HG03442 (cell line): ENCODE results near the gene SFXN2.
"Not testable (repeated sequence)": the region's sequence is repeated elsewhere in the genome, so short reads cannot be mapped to it uniquely, and the experiment has no call there.

ENCODE experiments used
- ATAC-seq: cut with Tn5 transposase; IDR thresholded peaks from one replicate; pipeline ENCODE4 v1.9.1; 2021; ENCODE audit warnings: mild to moderate bottlenecking, moderate library complexity; ENCODE audit not compliant: unreplicated experiment

SFXN2 gene

DNA sequence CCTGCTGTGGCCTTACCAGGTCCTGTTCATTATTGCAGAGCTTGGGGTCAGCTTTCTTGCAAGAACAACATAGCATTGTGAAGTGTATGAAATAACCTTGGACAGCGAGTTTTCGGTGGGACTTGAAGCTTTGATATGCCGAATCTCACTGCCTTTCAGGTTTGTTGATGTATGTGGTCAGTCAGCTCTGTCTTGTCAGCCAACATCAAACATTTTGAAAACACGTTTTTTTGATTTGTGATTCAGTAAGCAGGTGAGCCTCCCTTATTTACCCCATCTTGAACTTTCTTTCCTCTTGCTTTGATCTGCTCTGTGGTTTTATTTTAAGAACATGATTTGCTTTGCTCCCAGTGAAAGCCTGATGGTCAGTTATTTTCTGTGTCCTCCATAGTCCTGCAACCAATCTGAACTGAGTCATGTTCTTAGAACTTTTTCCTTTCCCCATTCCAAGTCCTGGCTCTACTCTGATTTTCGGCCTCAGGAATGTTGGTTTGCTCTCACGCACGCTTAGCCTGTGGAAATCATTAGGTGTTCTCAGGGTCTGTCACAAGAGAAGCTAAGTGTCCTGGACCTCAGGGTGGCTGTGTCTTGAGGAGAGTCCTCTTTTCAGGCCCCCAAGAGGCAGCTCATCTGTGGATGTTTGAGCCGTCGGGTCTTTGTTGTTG, 38.0 kb downstream of the SFXN2 start:
- ATAC-seq = no peak

GRCh38 chr10:102752934-102753664, 38.7 kb downstream of the SFXN2 start:
- no peak for ATAC-seq

DNA sequence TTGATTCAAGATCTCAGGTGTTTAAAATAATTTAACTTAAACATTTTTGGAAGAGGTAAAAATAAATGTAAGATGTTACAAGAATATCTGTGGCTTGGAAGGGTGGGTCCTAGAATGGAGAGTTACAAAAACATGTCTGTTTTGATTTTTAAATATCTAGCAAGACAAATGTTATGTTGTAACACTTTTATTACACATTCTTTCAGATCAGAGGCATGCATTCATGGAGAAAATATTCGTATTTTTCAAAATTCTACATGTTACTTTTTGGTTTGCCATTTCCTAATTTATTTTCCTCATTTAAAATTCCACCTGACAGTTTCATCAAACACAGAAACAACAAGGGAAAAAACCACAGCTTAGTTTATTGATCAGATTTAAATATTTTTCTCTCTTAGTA, 39.3 kb downstream of the SFXN2 start:
- no peak for ATAC-seq

GRCh38 chr10:102757323-102757722, 42.9 kb downstream of the SFXN2 start:
- ATAC-seq = no peak

GRCh38 chr10:102758240-102758932, 44.0 kb downstream of the SFXN2 start:
- no peak for ATAC-seq

GRCh38 chr10:102758933-102759262, 44.5 kb downstream of the SFXN2 start:
- not testable (repeated sequence) for ATAC-seq

- ATAC-seq = no peak
Observed at GRCh38 chr10:102759497-102760210, 45.2 kb downstream of the SFXN2 start.

- no peak for ATAC-seq
Observed at GRCh38 chr10:102761981-102762380, 47.5 kb downstream of the SFXN2 start.

- ATAC-seq = no peak
Observed at GRCh38 chr10:102762401-102763015, 48.1 kb downstream of the SFXN2 start.

- no peak for ATAC-seq
Observed at GRCh38 chr10:102763037-102763607, 48.7 kb downstream of the SFXN2 start.

DNA sequence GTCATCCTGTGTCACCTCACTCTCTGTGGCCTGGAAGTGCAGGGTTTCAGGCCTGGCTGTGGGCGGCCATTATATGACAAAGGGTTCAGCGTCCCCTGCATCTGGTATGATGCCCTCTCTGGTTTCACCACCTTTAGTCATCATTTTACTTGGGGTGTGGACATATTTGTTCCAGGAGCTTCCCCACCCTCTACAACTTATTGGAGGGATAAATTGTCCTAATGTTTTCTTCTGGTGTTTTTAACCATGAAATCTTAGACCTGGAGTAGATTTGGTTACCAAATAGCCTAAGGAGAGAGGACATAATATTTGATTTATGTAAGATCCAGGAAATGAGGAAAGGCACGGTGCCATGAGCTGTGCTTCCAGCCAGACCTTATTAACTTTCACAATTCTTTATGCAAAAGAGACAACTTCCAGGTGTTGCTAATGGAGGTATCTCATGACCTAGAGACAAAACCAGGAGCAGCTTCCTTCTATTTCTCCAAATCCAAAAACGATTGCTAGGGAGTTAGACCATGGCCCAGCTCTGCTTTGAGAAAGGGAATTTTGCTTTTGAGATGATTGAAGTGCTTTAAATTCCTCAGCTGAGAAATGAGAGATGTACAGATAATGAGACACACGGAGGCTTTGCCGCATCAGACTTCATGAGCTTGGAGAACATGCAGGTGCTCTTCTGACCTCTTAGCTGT, 50.2 kb downstream of the SFXN2 start:
- ATAC-seq = no peak

DNA sequence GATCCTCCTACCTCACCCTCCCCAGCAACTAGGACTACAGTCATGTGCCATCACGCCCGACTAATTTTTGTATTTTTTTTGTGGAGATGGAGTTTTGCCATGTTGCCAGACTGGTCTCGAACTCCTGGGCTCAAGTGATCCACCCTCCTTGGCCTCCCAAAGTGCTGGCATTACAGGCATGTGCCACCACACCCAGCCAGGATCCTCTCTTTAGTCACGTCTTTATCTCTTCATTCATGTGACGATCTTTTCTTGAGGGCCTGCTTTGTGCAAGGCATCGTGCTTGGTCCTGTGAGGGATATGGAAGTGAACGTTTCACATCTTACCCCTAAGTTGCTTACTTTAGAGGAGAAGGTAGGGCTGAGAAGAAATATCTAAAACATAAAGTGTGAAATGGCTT, 50.9 kb downstream of the SFXN2 start:
- ATAC-seq = no peak

DNA sequence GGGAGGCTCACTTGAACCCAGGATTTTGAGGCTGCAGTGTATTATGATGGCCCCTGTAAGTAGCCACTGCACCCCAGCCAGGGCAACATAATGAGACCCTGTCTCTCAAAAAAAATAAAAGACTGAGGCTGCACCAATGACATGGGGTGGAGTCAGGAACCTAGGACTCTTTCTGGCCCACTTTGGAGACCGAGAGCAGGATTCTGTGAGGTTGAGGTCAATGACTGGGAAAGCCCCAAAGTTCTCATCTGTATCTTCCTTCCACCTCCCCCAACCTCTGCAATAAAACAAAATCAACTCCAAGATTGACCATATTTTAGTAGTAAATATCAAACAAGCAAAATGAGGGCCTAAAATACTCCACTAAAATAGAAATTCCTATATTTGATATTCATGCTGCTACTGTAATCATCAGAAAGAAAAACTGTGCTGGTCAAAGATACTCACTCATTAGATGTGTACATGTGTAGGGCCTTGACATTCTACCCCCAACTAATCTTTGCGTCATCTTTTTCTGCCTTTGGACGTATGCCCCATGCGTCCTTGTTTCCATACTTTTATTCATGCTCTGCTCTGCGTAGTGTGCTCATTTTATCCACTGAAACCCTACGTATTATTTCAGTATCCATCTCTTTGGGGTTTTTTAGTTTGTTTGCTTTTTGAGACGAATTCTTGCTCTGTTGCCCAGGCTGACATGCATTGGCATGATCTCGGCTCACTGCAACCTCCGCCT, 53.2 kb downstream of the SFXN2 start:
- no peak for ATAC-seq

- ATAC-seq = no peak
Observed at GRCh38 chr10:102769375-102770107, 55.1 kb downstream of the SFXN2 start.

GRCh38 chr10:102770108-102770482, 55.7 kb downstream of the SFXN2 start:
- ATAC-seq = no peak

DNA sequence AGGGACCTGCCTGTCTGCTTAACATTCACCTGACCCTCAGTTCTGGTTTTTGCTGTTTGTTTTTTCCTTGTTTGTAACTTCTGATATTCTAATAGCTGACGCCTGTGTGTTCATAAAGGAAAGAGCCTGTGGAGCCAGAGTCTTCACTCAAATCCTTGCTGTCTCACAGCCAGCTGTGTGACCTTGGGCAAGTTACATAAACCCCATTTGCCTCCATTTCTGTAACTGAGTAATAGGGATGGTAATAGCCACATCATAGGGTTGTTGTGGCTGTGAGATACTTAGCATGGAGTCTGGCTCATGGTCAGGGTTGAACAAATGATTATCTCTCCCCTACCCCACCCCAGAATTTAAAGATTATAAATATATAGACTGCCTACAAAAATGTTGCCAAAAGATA, 56.4 kb downstream of the SFXN2 start:
- ATAC-seq = no peak

- ATAC-seq = no peak
Observed at GRCh38 chr10:102773320-102773719, 58.9 kb downstream of the SFXN2 start.

GRCh38 chr10:102773986-102774385, 59.5 kb downstream of the SFXN2 start:
- ATAC-seq = no peak
